CD14-positive monocyte (primary cell): ENCODE results near the gene CDH7. TPM values are rescaled to one million over a fixed set of nuclear protein-coding genes. Genes with fewer than 3 reads are reported as not detected.

ENCODE experiments used
- DNase-seq, 3 donors: peaks; one replicate each; pipeline ENCODE4 v3.0.0-alpha.2; 2011 to 2022
- H2AFZ ChIP-seq: 2 replicates; pipeline ENCODE4 v1.6.0; 2012; ENCODE audit warnings: mild to moderate bottlenecking, low read depth, low read length, inconsistent platforms; ENCODE audit not compliant: insufficient read depth, poor library complexity, severe bottlenecking
- H3K27ac ChIP-seq, 2 donors: 1 replicate in 1 of 2; 2 replicates in 1 of 2; pipeline ENCODE4 v1.5.1; 2012 to 2013; ENCODE audit warnings: low read length in 2 of 2, control low read depth in 1 of 2, inconsistent platforms in 1 of 2, low read depth in 1 of 2, mild to moderate bottlenecking in 1 of 2
- H3K27me3 ChIP-seq, 2 donors: one replicate each; pipeline versions ENCODE4 v1.6.0 to v1.6.1; 2011 to 2013; ENCODE audit warnings: low read length in 2 of 2; ENCODE audit not compliant: control insufficient read depth in 2 of 2, insufficient read depth in 2 of 2
- H3K36me3 ChIP-seq, 2 donors: replicated peaks in 1 of 2; 1 replicate in 1 of 2; 2 replicates in 1 of 2; pipeline versions ENCODE4 v1.5.1 to v1.6.1; 2012 to 2013; ENCODE audit warnings: low read length in 2 of 2, control low read depth in 1 of 2, inconsistent platforms in 1 of 2, mild to moderate bottlenecking in 1 of 2; ENCODE audit not compliant: insufficient read depth in 2 of 2, control insufficient read depth in 1 of 2
- H3K4me1 ChIP-seq, 2 donors: 1 replicate in 1 of 2; 2 replicates in 1 of 2; pipeline versions ENCODE4 v1.5.1 to v1.6.1; 2012 to 2013; ENCODE audit warnings: low read length in 2 of 2, control low read depth in 1 of 2, inconsistent platforms in 1 of 2, mild to moderate bottlenecking in 1 of 2, moderate library complexity in 1 of 2; ENCODE audit not compliant: insufficient read depth in 2 of 2, control insufficient read depth in 1 of 2
- H3K4me2 ChIP-seq: replicated peaks from 2 replicates; pipeline ENCODE3; 2012; ENCODE audit warnings: low read length, moderate library complexity, mild to moderate bottlenecking; ENCODE audit not compliant: poor library complexity, severe bottlenecking; ENCODE audit errors: extremely low read depth
- H3K4me3 ChIP-seq, 3 experiments: fragments of 200-600 bp in 1 of 3; sonication (generic) in 1 of 3; replicated peaks in 1 of 3; 1 replicate in 2 of 3; 2 replicates in 1 of 3; pipeline ENCODE4 v1.5.1; 2011 to 2013; ENCODE audit warnings: low read length in 3 of 3, mild to moderate bottlenecking in 3 of 3, control low read depth in 2 of 3, low read depth in 2 of 3, inconsistent platforms in 1 of 3, moderate library complexity in 1 of 3
- H3K79me2 ChIP-seq: 2 replicates; pipeline ENCODE4 v1.6.0; 2012; ENCODE audit warnings: mild to moderate bottlenecking, control low read depth, inconsistent platforms, low read length, moderate library complexity; ENCODE audit not compliant: insufficient read depth
- H3K9ac ChIP-seq: 2 replicates; pipeline ENCODE4 v1.6.0; 2017; ENCODE audit warnings: low read length, mild to moderate bottlenecking; ENCODE audit not compliant: insufficient read depth, poor library complexity, severe bottlenecking
- H3K9me3 ChIP-seq, 2 donors: replicated peaks in 1 of 2; 1 replicate in 1 of 2; 2 replicates in 1 of 2; pipeline versions ENCODE4 v1.5.1 to v1.6.1; 2012 to 2013; ENCODE audit warnings: low read length in 2 of 2, control low read depth in 1 of 2; ENCODE audit not compliant: control insufficient read depth in 1 of 2, insufficient read depth in 1 of 2
- H4K20me1 ChIP-seq: 2 replicates; pipeline ENCODE4 v1.6.0; 2012; ENCODE audit warnings: mild to moderate bottlenecking, low read length, control low read depth, moderate library complexity; ENCODE audit not compliant: insufficient read depth
- H3K27ac Mint-ChIP-seq, 7 donors: one replicate each; pipeline ENCODE4 v1.8.0; 2020; ENCODE audit warnings: mild to moderate bottlenecking in 7 of 7, mixed read lengths in 7 of 7, moderate library complexity in 6 of 7, inconsistent platforms in 2 of 7
- H3K27me3 Mint-ChIP-seq, 3 donors: one replicate each; pipeline ENCODE4 v1.8.0; 2021 to 2022; ENCODE audit warnings: low read depth in 3 of 3, mild to moderate bottlenecking in 3 of 3, mixed read lengths in 3 of 3, moderate library complexity in 3 of 3, inconsistent platforms in 1 of 3
- H3K36me3 Mint-ChIP-seq, 2 donors: one replicate each; pipeline ENCODE4 v1.8.0; 2020; ENCODE audit warnings: mixed read lengths in 2 of 2, inconsistent platforms in 1 of 2, mild to moderate bottlenecking in 1 of 2
- H3K4me1 Mint-ChIP-seq: one replicate; pipeline ENCODE4 v1.8.0; 2020; ENCODE audit warnings: mild to moderate bottlenecking, mixed read lengths
- H3K4me3 Mint-ChIP-seq, 2 donors: one replicate each; pipeline ENCODE4 v1.8.0; 2020; ENCODE audit warnings: mild to moderate bottlenecking in 2 of 2, mixed read lengths in 2 of 2, moderate library complexity in 1 of 2
- H3K9me3 Mint-ChIP-seq, 7 donors: one replicate each; pipeline ENCODE4 v1.8.0; 2020 to 2022; ENCODE audit warnings: mixed read lengths in 7 of 7, mild to moderate bottlenecking in 6 of 7, moderate library complexity in 6 of 7, inconsistent platforms in 2 of 7
- CTCF ChIP-seq: fragments of 200-600 bp; IDR thresholded peaks from one replicate; pipeline ENCODE4 v1.8.0; 2022; ENCODE audit warnings: antibody characterized with exemption, mild to moderate bottlenecking
- WGBS: methylation state at CpG from one replicate; pipeline ENCODE4 v1.1.5; 2013; ENCODE audit warnings: missing lambda C conversion rate; ENCODE audit not compliant: insufficient coverage; 5-methylcytosine and 5-hydroxymethylcytosine counted together
- intact Hi-C, 2 donors: fragments of 100-400 bp; cut with micrococcal nuclease; formaldehyde crosslinking; loops; one replicate each; pipeline versions ENCODE4 v1.15.0 to v1.15.1; 2023
- polyA plus RNA-seq, 3 donors: library from polyadenylated mRNA; depleted of rRNA in 1 of 3; unstranded in 2 of 3; stranded (reverse) in 1 of 3; fragments of 300-500 nt in 2 of 3; fragments of >200 nt in 1 of 3; fragmentation: Illumina TruSeq in 2 of 3; gene quantifications; 1 replicate in 2 of 3; 2 replicates in 1 of 3; pipeline ENCODE4 v1.2.3, GENCODE V29; 2012 to 2021

Gene CDH7
- polyA plus RNA-seq, 3 donors: not detected

GRCh38 chr18:65721619-65722018, 29.2 kb upstream of the CDH7 start:
- Histone ChIP-seq H3K9me3 (no peaks in the 10 kb centered on the region), H3K4me1 (no peaks in the 10 kb centered on the region), H3K4me2 (no peak overlapping the region), H3K27me3 (no peaks in the 10 kb centered on the region), H3K79me2 (no peaks in the 10 kb centered on the region), H3K27ac (no peak overlapping the region), H3K4me3 (no peak overlapping the region), H3K9ac (no peak overlapping the region), H3K36me3 (no peaks in the 10 kb centered on the region), H2AFZ (no peak overlapping the region), H4K20me1 (no peaks in the 10 kb centered on the region)
- H3K9me3 Mint-ChIP-seq: peaks cover 0 to 8% (median 2%) of the 10 kb centered on the region in 7 donors
- H3K4me1 Mint-ChIP-seq: peaks cover 8% of the 10 kb centered on the region
- WGBS: no CpG with 5 or more reads among the region's 3 CpGs
- no peak for TF ChIP-seq CTCF
- H3K36me3 Mint-ChIP-seq: no peaks in the 10 kb centered on the region
- no peak for DNase-seq
- intact Hi-C loops: no loop called here
- H3K4me3 Mint-ChIP-seq: no peak overlapping the region
- peaks cover 0 to 1% (median 0%) of the 10 kb centered on the region in 3 donors for H3K27me3 Mint-ChIP-seq
- no peak overlapping the region for H3K27ac Mint-ChIP-seq

- Histone ChIP-seq H3K9ac (no peak overlapping the region), H3K4me3 (no peak overlapping the region), H3K36me3 (no peaks in the 10 kb centered on the region), H3K27ac (no peak overlapping the region), H4K20me1 (no peaks in the 10 kb centered on the region), H3K79me2 (no peaks in the 10 kb centered on the region), H3K27me3 (no peaks in the 10 kb centered on the region), H3K4me1 (no peaks in the 10 kb centered on the region), H3K9me3 (no peaks in the 10 kb centered on the region), H3K4me2 (no peak overlapping the region), H2AFZ (no peak overlapping the region)
- Mint-ChIP-seq H3K27me3 (peaks cover 0 to 1% (median 0%) of the 10 kb centered on the region in 3 donors), H3K27ac (no peak overlapping the region), H3K9me3 (peaks cover 0 to 6% (median 0%) of the 10 kb centered on the region in 7 donors), H3K4me1 (peaks cover 8% of the 10 kb centered on the region), H3K4me3 (no peak overlapping the region), H3K36me3 (no peaks in the 10 kb centered on the region)
- DNase-seq: no peak
- TF ChIP-seq CTCF: no peak
- WGBS: no CpG with 5 or more reads among the region's 9 CpGs
- intact Hi-C loops: no loop called here
Measured at GRCh38 chr18:65725251-65726050, 25.4 kb upstream of the CDH7 start.
